LHCN-M2 (cell line): Measurements from ENCODE around the gene WNT9A. TPM values are rescaled to one million over a fixed set of nuclear protein-coding genes. Genes with fewer than 3 reads are reported as not detected.
"Not testable (repeated sequence)": the region's sequence is repeated elsewhere in the genome, so short reads cannot be mapped to it uniquely, and the experiment has no call there.

Experiments
- DNase-seq: peaks from one replicate; pipeline ENCODE4 v3.0.0-alpha.2; 2012; ENCODE audit warnings: low read depth
- total RNA-seq: library from RNA; depleted of rRNA; stranded (reverse); fragments of >200 nt; gene quantifications from 2 replicates; pipeline ENCODE4 v1.2.3, GENCODE V29; 2014

Gene WNT9A
- total RNA-seq, 1 experiment from 2014 or later: 3.5 TPM

DNA sequence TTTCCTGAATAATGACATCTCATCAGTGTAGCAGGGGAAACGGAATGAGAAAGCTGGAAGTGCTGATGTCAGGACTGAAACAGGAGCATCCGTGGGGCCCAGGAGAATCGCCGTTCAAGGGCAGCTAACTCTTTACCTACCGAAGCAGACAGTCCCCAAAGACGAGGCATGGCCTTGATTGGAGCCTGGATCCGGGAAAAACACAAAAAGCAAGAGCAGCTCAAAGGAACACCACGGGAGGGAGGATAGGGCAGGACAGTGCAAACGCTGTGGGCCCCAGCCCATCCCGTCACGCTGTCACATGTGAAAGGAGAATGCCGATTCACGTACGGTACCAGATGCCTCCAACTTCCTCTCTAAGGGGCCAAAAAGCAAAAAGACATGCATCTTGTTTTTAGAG is 34.9 kb downstream of the WNT9A start:
- no peak for DNase-seq

DNA sequence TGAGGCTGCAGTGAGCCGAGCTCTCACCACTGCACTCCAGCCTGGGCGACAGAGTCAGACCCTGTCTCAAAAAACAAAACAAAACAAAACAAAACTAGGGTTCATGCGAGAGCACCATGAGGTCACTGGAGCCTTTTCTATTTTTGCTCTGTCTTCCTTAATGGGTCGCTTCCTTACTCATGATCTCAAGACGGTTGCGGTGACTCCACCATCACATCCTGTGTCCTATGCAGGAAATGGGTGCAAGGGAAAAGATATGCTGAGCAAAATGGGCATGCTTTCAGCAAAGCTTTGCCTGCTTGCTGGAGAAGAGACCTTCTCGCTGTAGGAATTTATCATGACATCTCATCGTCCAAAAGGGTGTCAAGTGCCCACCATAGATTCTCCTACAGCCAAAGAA is 36.4 kb downstream of the WNT9A start:
- no peak for DNase-seq

DNA sequence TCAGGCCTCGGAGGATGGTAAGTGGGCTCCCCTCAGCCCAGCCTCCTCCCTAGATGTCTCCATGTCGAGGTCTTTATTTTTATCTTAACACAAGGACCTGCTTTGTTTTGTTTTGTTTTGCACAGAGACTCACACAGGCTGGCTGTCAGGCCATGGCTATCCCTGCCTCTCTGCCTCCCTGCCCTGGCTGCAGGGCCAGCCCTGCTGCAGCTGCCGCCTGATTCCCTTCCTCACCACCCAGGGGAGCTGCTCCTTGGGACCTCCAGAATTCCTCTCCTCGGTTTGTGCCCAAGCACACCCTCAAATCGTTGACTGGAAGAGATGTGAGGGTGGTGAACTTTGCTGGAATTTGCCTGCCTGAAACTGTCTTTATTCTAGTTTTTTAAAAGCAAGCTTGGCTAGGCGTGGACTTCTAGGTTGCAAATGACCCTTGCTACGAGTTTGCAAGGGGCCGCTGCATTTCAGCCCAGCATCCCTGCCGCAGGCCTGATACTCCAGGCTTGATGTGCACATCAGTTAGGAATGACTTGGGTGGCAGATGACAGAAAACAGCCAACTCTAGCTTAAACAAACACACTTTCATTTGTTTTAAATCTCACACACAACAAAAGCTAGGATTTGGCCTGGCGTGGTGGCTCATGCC is 37.1 kb downstream of the WNT9A start:
- DNase-seq: peak; percentile 11

DNA sequence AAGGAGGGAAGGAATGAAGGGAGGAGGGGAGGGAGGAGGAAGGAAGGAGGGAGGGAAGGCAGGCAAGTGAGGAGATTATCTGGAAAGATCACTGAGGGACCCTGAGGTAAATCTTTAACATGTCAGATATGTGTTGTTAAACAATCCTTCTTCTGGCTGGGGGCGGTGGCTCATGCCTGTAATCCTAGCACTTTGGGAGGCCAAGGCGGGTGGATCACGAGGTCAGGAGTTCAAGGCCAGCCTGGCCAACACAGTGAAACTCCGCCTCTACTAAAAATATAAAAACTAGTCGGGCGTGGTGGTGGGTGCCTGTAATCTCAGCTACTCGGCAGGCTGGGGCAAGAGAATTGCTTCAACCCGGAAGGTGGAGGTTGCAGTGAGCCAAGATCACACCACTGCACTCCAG is 37.8 kb downstream of the WNT9A start:
- not testable (repeated sequence) for DNase-seq

DNA sequence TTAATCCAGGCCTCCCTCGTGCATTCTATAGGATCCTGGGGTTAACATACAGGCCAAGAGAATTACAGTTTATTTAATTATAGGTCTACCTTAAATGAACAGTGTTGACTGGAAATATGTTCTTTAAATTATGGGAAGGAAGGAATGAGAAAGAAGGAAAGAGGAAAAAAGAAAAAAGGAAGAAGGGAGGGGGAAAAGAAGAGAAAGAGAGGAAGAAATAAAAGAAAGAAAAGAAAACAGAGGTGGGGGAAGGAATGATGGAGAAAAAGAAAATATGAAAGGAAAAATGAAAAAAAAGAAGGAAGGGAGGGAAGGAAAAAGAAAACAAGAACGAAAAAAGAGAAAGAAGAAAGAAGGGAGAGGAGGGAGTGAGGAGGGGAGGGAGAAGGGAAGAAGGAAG is 38.5 kb downstream of the WNT9A start:
- DNase-seq: no peak

DNA sequence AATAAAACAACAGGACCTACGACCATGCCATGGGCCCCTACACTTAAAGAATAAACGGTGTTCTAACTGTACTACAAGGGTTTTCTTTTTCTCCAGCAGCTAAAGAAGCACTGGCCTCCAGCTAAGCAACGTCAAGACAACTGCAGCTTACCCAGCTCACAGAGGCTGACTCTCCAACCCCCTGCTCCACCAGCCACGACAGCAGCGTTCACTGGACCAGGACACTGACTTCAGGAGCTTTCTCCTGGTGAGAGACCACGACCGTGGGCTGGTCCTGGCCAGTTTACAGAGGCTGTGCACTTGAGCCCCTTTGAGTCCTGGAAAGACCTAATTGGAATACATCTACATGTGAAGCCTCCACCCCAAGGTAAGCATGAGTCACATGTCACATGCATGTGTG is 39.4 kb downstream of the WNT9A start:
- DNase-seq: no peak

DNA sequence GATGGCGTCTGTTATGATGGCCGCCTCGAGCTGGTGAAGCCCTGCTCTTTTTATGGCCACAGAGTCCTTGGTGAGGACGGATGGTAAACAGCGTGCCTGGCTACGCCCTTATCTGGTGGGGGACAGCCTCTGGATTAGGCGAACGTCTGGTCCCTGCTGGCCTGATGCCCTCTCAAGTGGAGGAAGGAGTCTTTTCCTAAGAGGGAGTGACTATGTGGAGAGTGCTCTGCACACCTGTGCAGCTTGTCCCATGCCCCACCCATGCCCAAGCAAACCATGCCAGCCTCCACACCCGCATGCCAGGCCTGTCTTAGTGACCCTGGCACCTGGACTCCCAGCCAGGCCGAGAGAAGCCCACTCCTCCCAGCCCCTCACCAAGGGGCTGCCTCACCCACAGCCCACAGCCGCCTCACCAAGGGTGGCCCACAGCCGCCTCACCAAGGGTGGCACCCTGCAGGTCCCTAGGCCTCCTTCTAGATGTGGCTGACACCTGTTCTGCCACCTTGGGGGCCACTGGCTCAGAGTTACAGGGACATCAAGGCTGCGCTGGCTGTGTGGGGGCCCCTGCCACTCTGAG is 40.2 kb downstream of the WNT9A start:
- no peak for DNase-seq

DNA sequence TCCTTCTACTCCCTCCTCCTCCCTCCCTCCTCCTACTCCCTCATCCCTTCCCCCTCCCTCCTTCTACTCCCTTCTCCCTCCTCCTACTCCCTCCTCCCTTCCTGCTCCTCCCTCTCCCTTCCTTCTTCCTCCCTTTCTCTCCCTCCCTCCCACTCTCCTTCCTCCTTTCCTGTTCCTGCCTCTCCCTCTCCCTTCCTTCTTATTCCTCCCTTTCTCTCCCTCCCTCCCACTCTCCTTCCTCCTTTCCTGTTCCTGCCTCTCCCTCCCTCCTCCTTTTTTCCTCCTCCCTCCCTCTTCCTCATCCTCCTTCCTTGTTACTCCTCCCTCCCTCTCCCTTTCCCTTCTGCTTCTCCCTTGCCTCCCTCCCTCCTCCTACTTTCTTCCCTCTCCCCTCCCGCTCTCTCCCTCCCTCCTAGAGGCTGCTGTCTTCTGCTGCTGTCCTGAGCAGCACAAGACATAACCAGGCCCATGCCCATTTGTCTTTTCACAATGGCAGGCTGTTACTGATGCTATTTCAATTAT is 41.1 kb downstream of the WNT9A start:
- no peak for DNase-seq

DNA sequence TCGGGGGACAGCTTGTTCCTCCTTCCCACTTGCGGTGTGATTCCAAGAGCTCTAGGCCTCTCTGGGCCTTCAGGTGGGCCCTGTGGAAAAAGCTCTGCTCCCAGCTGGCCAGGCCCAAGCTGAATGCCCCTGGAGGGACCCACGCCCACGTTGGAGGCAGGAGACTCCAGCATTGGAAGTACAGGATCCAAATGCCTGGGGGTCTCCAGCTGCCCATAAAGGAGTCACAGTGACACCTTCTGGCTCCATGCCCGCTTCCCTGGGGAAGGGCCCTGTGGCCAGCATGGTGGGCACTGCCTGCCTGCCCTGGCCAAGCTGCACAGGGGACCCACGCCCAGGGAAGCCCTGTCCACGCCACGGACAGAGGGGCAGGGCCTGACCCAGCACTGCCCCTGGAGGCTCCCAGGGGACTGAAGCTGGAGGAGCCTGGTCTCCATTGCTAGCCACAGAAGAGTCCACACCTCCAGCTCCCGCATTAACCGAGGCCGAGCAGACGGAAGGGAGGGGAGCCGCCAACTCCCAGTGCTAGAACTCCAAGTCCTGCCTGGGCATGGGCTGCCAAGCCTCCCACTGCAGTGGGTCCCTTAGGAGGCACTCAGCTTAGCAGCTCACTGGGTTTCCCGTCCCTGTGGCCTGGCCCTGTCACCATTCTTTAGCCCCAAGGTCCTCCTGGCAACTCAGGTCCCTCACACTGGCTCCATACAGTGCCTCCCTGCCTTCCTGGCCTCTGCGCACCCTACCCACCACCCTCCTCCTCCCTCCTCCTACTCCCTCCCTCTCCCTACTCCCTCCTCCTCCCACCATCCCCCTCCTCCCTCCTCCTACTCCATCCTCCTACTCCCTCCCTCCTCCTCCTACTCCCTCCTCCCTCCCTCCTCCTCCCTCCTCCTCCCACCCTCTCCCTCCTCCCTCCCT is 41.9 kb downstream of the WNT9A start:
- DNase-seq: no peak

DNA sequence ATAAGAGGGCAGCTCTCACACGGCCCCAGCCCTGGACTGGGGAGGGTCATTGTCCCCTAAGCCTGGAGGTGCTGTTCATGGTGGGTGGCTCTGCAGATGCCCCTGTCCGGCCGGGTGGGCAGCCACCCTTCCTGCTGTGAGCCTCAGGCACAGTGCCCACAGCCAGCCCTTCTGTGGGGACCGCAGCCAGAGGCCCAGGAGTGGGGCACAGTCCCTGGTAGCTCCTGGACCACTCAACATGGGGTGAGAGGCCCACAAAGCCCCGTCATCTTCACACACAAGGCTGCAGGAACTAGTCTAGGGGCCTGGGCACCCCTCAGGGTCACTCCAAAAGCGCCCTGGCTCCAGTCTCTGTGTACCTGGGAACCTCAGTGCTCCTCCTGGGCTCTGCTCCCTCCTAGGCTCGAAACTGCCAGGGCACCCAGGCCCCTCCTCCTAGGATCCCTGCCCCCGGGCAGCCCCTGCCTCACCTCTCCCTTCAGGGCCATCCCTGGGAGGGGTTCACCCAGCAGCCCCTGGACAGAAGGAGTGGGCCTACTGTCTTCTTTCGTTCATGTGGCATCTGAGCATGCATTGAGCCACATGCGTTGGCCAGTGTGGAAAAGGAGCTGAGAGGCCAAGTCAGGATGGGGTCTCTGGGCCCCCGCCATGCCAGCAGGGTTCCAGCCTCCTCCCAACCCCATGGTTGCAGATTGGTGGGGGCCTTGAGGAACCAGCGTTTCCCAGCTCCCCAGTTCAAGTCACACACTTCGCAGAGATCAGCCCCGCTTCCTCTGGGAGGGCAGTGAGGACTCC is 43.0 kb downstream of the WNT9A start:
- DNase-seq: no peak

DNA sequence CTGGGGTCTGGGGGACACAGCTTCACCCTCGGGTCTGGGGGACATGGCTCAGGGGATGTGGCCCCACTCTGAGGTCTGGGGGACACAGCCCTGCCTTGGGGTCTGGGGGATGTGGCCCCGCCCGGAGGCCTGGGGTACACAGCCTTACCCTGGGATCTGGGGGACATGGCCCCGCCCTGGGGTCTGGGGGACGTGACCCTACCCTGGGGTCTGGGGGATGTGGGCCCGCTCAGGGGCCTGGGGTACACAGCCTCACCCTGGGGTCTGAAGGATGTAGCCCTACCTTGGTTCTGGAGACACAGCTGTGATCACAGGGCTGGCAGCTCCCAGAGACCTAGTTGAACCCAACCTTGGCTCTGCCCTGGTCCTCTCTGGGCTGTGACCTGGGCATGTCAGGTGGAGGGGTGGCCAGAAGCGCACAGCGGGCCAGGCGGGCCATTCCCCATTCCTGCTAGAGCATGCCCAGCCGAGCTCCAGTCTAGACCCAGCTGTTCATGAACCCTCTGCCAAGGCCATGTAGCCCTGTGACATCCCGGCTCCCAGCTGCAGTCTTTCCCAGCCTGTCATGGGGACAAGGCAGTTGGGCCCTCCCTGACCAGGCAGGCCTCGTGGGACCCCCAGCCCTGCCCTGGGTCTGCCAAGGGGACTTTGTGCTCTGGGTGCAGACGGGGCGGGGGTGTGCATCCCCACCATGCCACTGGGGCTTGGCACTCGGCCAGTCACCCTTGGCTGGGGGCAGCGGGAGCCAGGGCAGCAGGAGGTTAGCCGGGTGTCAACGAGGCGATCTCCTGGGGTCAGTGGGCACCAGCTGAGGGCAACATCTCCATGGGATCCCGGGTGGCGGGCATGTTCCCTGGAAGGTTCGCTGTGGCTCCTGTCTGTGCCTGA is 43.9 kb downstream of the WNT9A start:
- DNase-seq: no peak

DNA sequence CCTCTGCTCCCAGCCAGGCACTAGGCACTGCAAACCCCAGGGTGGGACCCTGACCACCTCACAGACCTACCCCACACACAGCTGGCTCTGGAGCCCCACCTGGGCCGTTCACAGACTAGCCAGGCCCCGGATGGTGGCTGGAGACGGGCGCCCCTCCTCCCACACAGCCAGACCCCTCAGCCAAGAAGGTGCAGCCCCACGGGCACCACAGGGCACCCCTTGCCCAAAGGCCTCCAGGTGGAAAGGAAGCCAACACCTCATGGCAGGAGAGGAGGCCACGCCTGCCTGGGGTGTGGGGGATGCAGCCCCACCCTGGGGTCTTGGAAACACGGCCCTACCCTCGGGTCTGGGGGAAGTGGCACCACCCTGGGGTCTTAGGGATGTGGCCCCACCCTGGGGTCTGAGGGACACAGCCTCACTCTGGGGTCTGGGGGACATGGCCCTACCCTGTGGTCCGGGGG is 44.6 kb downstream of the WNT9A start:
- DNase-seq: no peak

DNA sequence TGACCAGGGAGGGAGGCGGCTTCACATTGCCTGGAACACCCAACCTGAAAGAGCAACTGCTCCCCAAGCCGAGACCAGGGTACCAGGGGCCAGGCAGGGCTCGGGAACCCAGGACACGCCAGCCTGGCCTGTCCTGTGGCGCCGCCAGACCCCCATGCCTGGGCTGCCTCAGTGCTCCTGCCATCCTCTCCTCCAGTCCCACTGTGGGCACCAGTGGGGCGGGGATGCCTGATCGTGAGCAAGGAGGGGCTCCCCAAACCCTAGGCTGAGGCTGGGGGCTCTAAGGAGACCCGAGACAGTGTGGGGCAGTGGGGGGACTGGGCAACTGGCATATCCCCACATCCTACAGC is 45.1 kb downstream of the WNT9A start:
- DNase-seq: no peak

DNA sequence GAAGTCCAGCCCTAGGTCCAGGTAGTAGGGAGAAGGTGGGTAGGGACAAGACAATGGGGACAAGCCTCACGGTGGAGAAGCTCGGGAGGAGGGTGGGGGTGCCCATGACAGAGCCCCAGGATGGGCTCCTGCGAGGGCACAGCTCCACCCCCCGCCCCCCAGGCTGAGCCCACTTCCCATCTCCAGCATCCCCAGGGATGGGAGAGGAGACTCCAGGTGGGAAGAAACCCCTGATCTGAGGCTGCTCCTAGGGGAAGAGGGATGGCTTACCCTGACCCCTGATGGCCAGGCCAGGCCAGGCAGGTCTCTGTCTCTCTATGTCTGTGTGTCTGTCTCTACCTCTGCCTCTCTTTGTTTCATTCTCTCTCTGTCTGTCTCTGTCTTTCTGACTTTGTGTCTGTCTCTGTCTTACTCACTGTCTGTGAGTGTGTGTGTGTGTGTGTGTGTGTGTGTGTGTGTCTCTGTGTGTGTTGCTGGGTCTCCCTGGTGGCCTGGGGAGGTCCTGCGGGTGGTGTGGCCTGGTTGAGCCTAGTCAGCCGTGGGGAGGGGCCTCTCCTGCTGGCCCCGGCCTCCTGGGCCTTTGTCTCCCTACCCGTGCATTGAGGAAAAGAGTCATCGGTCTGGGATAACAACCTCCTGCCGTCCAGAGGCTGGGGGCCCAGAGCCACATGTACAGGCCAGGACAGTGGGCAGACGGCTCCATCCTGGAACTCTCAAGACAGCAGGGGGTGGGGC is 45.7 kb downstream of the WNT9A start:
- peak; percentile 46 for DNase-seq

DNA sequence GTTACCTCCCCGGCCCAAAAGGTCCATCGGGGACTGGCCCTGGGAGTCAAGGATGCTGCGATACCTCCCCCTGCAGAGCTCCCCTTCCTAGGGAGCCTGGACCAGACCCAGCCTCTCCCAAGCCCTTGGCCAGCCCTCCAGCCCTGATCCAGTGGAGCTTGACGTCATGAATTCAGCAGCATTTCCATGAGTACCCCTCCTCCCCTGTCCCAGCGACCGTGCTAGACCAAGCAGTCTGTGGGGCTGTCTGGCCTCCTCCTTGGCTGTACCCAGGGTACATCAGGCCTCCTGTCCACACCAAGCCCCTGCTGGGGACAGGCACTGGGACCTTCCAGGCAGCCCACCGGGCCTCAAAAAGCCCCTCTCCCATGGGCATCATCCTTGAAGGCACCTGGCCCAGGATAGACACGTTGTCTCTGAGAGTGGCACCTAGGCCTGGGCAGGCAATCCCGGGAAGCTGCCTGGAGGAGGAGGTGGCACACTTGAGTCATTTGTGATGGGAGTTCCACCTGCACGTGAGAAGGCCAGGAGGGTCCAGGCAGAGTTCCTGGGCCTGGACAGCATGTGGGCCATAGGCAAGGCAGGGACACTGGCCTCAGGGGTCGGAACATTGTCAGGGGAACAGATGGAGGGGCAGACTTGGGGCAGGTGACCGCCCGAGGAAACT is 46.4 kb downstream of the WNT9A start:
- DNase-seq: no peak

DNA sequence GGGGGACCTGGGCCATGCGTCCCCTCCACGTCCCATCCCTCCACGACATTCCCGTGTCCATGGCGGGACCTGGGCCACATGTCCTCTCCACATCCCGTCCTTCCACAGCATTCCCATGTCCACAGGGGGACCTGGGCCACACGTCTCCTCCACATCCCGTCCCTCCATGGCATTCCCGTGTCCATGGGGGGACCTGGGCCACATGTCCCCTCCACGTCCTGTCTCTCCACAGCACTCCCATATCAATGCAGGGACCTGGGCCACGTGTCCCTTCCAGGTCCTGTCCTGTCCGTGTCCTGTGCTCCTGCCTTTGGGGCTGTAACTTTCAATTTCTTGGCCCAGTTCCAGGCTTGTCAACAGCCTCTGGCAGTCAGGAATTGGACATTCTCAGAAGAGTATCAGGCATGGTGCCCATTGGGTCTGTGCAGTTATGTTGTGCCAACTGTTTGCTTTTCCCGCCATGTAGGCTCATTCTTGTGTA is 47.1 kb downstream of the WNT9A start:
- no peak for DNase-seq

DNA sequence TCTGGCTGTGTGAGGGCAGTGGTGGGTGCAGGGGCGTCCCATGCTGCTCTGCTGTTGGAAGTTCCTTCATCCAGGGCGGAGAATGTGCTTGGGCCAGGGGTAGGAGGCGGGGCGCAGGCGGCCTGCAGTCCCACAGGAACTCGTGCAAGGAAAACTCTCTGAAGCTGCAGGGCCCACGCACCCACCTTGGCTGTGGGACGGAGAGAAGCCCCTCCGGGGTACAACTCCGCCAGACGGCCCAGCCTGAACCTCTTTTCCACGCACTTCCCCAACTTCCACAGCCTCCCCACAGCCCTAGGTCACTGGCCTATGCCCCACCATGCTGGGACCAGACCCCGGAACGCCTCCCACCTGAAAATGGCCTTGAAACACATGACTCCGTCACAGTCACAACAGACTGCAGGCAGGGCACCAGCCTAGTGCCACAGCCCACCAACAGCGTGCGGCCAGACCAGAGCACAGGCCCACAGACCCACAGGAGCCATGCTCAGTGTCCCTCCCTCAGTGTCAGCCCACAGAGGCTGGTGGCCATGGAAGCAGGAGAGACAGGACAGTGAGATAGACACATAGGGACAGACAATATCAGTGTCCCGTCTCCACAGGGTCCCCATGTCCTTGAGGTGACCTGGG is 47.8 kb downstream of the WNT9A start:
- DNase-seq: no peak

DNA sequence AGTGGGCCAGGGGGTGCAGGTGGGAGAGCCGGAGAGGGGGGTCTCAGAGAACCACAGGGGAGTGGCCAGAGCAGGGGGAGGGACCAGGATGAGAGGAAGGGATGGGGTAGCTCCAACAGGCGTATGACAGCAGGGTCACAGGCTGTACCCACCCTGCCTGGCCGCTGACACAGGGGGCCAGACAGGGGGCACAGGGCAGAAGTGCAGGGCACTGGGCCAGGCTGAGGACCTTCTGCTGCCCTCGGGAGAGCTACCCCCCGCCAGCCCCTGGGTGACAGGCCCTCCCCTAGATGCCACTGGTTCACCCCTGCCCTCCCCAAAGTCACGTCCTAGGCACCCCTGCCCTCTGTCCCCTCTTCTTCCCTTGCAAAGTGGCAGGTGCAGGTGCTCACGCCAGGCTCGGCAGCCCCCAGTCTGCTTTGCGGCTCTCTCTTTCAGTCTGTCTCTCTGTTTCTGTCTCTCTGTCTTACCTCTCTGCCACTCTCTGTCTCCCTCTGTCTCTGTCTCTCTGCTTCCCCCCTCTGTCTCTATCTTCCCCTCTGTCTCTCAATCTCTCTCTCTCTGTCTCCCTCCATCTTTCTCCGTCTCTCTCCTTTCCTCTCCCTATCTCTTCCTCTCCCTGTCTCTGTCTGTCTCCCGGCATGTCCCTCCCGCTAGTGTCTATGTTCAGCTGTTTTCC is 48.5 kb downstream of the WNT9A start:
- no peak for DNase-seq
